HFFc6 (cell line): ENCODE data around the gene NR3C2. TPM values are rescaled to one million over a fixed set of nuclear protein-coding genes. Genes with fewer than 3 reads are reported as not detected.

Experiments used
- DNase-seq: peaks from one replicate; pipeline ENCODE4 v3.0.0-alpha.2; 2018
- H3K27ac Mint-ChIP-seq: 2 replicates; pipeline ENCODE4 v1.8.0; 2020; ENCODE audit warnings: mild to moderate bottlenecking, mixed read lengths
- H3K27me3 Mint-ChIP-seq: 2 replicates; pipeline ENCODE4 v1.8.0; 2021; ENCODE audit warnings: mild to moderate bottlenecking, moderate library complexity, mixed read lengths; ENCODE audit not compliant: insufficient read depth
- H3K36me3 Mint-ChIP-seq: 2 replicates; pipeline ENCODE4 v1.8.0; 2021; ENCODE audit warnings: low read depth, mixed read lengths
- H3K4me1 Mint-ChIP-seq: 2 replicates; pipeline ENCODE4 v1.8.0; 2020; ENCODE audit warnings: low read depth, mixed read lengths
- H3K4me3 Mint-ChIP-seq: 2 replicates; pipeline ENCODE4 v1.8.0; 2020; ENCODE audit warnings: mild to moderate bottlenecking, moderate library complexity, mixed read lengths
- H3K9me3 Mint-ChIP-seq: 2 replicates; pipeline ENCODE4 v1.8.0; 2020; ENCODE audit warnings: mild to moderate bottlenecking, mixed read lengths
- CTCF ChIP-seq: fragments of 200-600 bp; sonication (generic); IDR thresholded peaks from 2 replicates; pipeline ENCODE4 v1.5.0; 2021; ENCODE audit warnings: antibody characterized with exemption, mild to moderate bottlenecking
- total RNA-seq, 6 experiments: library from RNA; stranded (reverse); fragmentation: NEBNext Ultra II Directional; extraction: Animal tissue kit (Norgen Biotek cat#: 25700); gene quantifications; 2 replicates in 1 of 6; 3 replicates in 5 of 6; pipeline ENCODE4 v1.2.3, GENCODE V29; 2021

Gene NR3C2
- total RNA-seq, 6 experiments from 2014 or later, result 0.07 to 0.26 (median 0.11) TPM

- Mint-ChIP-seq H3K27me3 (no peaks in the 10 kb centered on the region), H3K4me1 (no peaks in the 10 kb centered on the region), H3K36me3 (no peaks in the 10 kb centered on the region)
Observed at GRCh38 chr4:148390311-148390710, 51.9 kb downstream of the NR3C2 start.

GRCh38 chr4:148380291-148380690, 61.9 kb downstream of the NR3C2 start:
- no peaks in the 10 kb centered on the region for H3K27me3 Mint-ChIP-seq
- no peaks in the 10 kb centered on the region for H3K4me1 Mint-ChIP-seq
- H3K36me3 Mint-ChIP-seq, result no peaks in the 10 kb centered on the region
- H3K9me3 Mint-ChIP-seq, result peaks cover 25% of the 10 kb centered on the region
- H3K27ac Mint-ChIP-seq, result no peak overlapping the region
- no peak for DNase-seq
- TF ChIP-seq CTCF, result no peak
- no peak overlapping the region for H3K4me3 Mint-ChIP-seq

More at GRCh38 chr4:148390311-148390710, 51.9 kb downstream of the NR3C2 start:
- Mint-ChIP-seq H3K27ac (no peak overlapping the region), H3K9me3 (peaks cover 26% of the 10 kb centered on the region), H3K4me3 (no peak overlapping the region)
- no peak for TF ChIP-seq CTCF
- DNase-seq, result no peak

GRCh38 chr4:148376151-148376550, 66.1 kb downstream of the NR3C2 start:
- Mint-ChIP-seq H3K36me3 (no peaks in the 10 kb centered on the region), H3K27me3 (no peaks in the 10 kb centered on the region), H3K4me3 (no peak overlapping the region), H3K9me3 (peaks cover 15% of the 10 kb centered on the region), H3K27ac (no peak overlapping the region), H3K4me1 (no peaks in the 10 kb centered on the region)
- DNase-seq, result no peak
- TF ChIP-seq CTCF, result no peak

- Mint-ChIP-seq H3K27ac (no peak overlapping the region), H3K4me3 (no peak overlapping the region), H3K4me1 (no peaks in the 10 kb centered on the region), H3K36me3 (no peaks in the 10 kb centered on the region), H3K9me3 (peaks cover 15% of the 10 kb centered on the region), H3K27me3 (no peaks in the 10 kb centered on the region)
- TF ChIP-seq CTCF, result no peak
- no peak for DNase-seq
Observed at GRCh38 chr4:148375584-148375983, 66.6 kb downstream of the NR3C2 start.

GRCh38 chr4:148373093-148373492, 69.1 kb downstream of the NR3C2 start:
- H3K9me3 Mint-ChIP-seq, result peaks cover 16% of the 10 kb centered on the region
- H3K36me3 Mint-ChIP-seq, result no peaks in the 10 kb centered on the region
- H3K4me1 Mint-ChIP-seq, result no peaks in the 10 kb centered on the region
- no peak for TF ChIP-seq CTCF
- no peaks in the 10 kb centered on the region for H3K27me3 Mint-ChIP-seq
- DNase-seq, result no peak
- H3K27ac Mint-ChIP-seq, result no peak overlapping the region
- no peak overlapping the region for H3K4me3 Mint-ChIP-seq

- no peak for DNase-seq
Observed at GRCh38 chr4:148369919-148370318, 72.3 kb downstream of the NR3C2 start.

More at GRCh38 chr4:148369919-148370318, 72.3 kb downstream of the NR3C2 start:
- Mint-ChIP-seq H3K27ac (no peak overlapping the region), H3K36me3 (no peaks in the 10 kb centered on the region), H3K4me1 (no peaks in the 10 kb centered on the region), H3K9me3 (peaks cover 15% of the 10 kb centered on the region), H3K4me3 (no peak overlapping the region), H3K27me3 (no peaks in the 10 kb centered on the region; the same call in 1 of the 2 replicates)
- TF ChIP-seq CTCF, result no peak
